Ramos (cell line): Measurements from ENCODE around the gene RHBDD1.
"Not testable (repeated sequence)": the region's sequence is repeated elsewhere in the genome, so short reads cannot be mapped to it uniquely, and the experiment has no call there.

Source experiments
- in situ Hi-C: fragments of 300-500 bp; cut with MboI; formaldehyde crosslinking; loops from one replicate; pipeline ENCODE4 v1.14.3; 2022; ENCODE audit warnings: low sequenced_read_pairs; ENCODE audit not compliant: unreplicated experiment

RHBDD1 gene

GRCh38 chr2:226838722-226839121 lies 2.9 kb downstream of the RHBDD1 start:
- in situ Hi-C loops = loop anchor here (5.0 kb wide), 1 partner anchor 134 kb away; no protein-coding TSS in a partner anchor

- in situ Hi-C loops = loop anchor here (5.0 kb wide), 1 partner anchor 133 kb away; no protein-coding TSS in a partner anchor
Observed at GRCh38 chr2:226839161-226839560, 3.3 kb downstream of the RHBDD1 start.

- in situ Hi-C loops = loop anchor here (5.0 kb wide), 1 partner anchor 132 kb away; no protein-coding TSS in a partner anchor
Observed at GRCh38 chr2:226839951-226840350, 4.1 kb downstream of the RHBDD1 start.

DNA sequence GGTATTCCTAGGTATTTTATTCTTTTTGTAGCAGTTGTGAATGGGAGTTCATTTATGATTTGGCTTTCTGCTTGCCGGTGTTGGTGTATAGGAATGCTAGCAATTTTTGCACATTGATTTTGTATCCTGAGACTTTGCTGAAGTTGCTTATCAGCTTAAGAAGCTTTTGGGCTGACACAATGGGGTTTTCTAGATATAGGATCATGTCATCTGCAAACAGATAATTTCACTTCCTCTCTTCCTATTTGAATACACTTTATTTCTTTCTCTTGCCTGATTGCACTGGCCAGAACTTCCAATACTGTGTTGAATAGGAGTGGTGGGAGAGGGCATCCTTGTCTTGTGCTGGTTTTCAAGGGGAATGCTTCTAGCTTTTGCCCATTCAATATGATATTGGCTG lies 7.1 kb downstream of the RHBDD1 start:
- in situ Hi-C loops = not testable (repeated sequence)

- in situ Hi-C loops = no loop called here
Observed at GRCh38 chr2:226845386-226846116, 9.7 kb downstream of the RHBDD1 start.

DNA sequence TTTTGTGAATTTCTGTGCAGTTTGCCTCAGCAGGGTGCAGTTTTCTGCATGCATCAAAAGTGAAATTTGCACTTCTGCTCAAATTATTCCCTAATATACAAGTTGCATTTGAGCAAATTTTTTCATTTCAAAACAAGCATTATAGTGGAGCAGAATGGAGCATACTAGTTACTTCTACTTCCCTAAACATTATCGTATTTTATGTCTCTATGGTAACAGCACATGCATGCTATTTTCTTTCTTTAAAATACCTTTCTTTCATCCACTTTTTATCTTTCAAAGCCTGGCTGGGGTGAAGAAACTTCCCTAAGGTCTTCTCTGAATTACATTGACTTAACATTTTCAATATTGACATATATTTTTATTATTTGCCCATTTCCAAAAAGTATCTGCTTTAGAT lies 11.2 kb downstream of the RHBDD1 start:
- in situ Hi-C loops = no loop called here

GRCh38 chr2:226847511-226847910 lies 11.7 kb downstream of the RHBDD1 start:
- in situ Hi-C loops = no loop called here

DNA sequence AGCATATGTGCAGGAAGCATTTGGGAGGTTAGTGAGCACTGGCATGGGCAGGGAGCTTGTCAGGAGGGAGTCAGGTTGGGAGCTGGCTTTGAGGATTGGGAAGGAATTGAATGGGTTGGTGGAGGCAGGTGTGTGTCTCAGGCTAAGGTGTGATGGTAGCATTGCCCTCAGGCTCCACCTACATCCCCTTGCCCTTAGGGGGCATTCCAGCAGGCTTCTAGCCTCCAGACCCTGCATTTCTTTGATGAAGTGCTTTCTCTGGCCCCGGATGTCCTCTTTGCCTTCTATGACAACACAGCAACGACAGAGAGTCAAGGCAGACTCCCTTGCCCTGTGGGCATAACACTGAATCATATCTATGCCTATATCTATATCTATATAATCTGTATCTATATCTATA lies 13.5 kb downstream of the RHBDD1 start:
- in situ Hi-C loops = no loop called here

DNA sequence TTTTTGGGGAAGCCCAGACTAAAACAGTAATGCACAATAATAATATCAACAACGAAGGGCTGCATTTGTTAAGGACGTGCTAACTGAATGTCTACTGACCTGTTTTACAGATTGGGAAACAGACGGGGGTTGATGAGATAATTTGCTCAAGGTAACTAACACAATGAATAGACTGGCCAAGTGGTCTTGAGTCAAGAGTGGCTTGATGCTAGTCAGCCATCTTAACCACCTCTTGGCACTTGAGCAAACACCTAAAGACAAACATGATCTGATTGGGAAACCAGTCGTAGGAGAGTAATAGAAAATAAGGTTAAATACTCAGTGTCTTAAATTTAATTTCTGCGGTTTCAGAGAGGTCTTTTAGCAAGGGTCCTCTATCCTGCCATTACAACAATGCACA lies 14.2 kb downstream of the RHBDD1 start:
- in situ Hi-C loops = no loop called here

- in situ Hi-C loops = no loop called here
Observed at GRCh38 chr2:226855787-226856186, 19.9 kb downstream of the RHBDD1 start.

DNA sequence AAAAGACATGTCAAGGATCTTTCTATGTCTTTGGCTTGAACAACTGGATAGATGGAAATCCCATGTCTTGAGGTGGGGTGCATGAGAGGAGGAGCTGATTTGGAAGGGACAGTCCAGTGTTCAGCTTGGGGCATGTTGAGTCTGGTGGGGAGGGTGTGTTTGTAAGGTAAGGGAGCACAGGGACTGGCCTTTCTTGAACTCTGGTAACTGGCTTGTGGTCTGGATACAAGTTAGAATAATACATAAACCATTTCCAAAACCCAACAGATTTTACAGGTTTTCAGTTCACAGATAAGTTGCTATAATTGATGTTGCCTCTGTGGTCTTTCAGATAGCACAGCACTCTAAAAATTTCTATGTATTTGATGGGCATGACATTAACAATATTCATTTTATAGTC lies 24.2 kb downstream of the RHBDD1 start:
- in situ Hi-C loops = no loop called here

DNA sequence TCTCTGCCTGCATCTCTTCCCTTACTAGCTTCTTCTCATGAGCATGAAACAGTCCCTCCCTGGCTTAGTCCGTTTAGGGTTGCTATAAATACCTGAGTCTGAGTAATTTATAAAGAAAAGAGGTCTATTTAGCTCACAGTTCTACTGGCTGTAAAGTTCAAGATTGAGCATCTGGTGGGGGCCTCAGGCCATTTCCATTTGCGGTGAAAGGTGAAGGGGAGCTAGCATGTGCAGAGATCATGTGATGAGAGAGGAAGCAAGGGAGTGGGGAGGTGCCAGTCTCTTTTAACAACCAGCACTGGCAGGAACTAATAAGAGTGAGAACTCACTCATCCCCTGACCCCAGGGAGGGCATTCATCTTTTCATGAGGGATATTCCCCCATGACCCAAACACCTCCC lies 26.8 kb downstream of the RHBDD1 start:
- in situ Hi-C loops = no loop called here

DNA sequence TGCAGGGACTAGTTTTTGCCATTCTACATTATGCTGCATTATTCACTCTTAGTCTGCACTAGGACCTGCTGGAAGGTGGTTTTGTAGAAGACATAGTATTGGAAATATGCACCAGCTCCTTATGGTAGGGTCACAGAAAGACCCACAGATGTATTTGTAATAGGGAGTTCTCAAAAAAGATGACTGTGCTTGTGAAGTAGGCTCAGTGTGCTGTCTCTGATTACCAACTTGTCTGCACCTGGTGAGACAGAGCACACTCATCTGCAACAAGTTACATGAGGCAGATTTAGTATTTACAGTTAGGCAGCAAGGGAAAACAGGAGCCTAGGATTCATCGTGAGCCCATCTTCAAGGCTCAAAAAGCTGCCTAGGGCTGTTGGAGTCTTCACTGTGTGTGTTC lies 29.4 kb downstream of the RHBDD1 start:
- in situ Hi-C loops = no loop called here

- in situ Hi-C loops = no loop called here
Observed at GRCh38 chr2:226865710-226866109, 29.9 kb downstream of the RHBDD1 start.

DNA sequence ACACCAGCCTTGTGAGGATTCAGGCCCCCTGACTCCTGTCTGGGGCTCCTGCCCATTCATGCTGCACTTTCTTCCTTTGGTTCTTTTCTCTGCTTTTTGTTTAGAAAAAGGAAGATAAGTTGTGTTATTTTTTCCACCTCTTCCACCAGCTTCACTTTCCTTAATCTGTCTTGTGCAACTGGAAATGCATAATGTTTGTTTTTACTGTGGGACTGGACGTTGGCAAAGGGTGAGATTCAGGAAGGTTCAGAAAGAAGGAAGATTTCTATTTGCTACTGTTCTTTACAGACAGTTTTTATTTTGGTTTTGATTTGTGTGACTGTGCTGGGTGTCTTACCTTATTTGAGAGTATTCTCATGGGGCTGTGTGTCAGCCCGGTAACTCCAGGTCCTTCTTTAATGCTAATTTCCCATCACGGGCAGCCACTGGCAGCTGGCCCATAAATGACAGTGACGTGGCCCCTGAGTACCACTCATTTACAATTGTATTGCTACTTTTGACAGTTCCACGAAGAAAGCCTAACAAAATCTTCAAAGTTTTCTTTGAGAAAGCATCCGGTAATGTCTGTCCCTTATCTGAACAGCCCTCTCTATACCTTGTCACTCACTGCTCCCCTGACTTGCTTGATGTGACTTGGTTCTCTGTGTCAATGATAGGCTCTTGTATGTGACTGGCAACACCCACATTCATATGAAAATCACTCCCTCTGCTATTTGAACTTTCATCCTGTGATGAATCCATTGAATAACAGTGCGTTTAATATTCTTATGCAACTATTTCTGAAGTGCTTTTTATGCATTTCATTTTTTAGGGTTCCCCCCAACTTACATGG lies 32.7 kb downstream of the RHBDD1 start:
- in situ Hi-C loops = no loop called here

- in situ Hi-C loops = no loop called here
Observed at GRCh38 chr2:226869371-226869770, 33.5 kb downstream of the RHBDD1 start.

DNA sequence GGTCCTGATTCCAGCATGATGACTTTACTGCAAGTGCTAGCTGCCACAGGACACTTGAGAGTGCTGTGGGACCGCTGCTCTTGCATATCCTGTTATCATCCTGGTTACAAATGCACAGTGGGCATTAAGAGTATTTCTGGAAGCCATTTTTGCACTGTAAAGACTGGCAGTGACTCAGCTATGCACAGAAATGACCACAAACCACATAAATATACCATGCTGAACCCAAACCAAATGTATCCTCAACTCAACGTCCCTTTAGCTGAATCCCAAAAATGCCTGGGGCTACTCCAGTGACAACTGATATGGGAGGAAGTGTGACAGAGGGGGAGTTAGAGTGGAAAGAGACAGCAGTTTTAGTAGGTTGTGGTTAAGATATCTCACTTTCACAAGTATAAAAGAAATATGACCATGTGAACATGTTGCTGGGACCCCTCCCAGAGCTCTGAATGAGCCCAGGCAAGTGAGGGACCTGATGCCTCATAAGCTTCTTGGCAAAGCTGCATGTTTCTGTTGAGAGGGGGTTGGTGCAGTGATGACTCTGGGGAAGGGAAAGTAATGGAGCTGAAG lies 37.3 kb downstream of the RHBDD1 start:
- in situ Hi-C loops = no loop called here

GRCh38 chr2:226873826-226874225 lies 38.0 kb downstream of the RHBDD1 start:
- in situ Hi-C loops = no loop called here

DNA sequence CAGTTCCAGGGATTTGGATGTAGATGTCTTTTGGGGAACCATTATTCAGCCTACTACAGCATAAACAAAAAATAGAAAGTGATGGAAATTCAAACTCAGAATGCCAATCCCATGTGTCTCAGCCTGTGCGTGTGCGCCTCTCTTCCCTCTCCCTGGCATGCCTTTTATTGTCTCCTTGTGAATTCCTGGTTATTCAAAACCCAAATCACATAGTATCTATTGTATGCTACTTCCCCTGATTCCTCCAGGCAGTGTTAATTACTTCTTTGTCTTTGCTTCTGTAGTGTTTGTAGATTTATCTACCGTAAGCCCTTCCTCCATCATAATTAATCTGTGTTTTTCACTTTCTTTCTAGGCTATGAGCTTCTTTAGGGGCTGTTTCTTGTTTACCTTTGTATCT lies 38.9 kb downstream of the RHBDD1 start:
- in situ Hi-C loops = no loop called here

- in situ Hi-C loops = no loop called here
Observed at GRCh38 chr2:226875438-226876225, 39.8 kb downstream of the RHBDD1 start.
